GM10248 (cell line): ENCODE data around the gene PRKG1.

Source experiments
- CTCF ChIA-PET: fragments of 300-600 bp; sonication (Branson Sonifier 250); formaldehyde crosslinking; extraction: SDS; loops from one replicate; lab custom pipeline; 2021; ENCODE audit warnings: antibody characterized with exemption; lab: Yijun Ruan, JAX
- POLR2A ChIA-PET: fragments of 350-650 bp; sonication (Branson Sonifier 250); formaldehyde crosslinking; extraction: SDS; loops from one replicate; lab custom pipeline; 2020; ENCODE audit warnings: antibody characterized with exemption; lab: Yijun Ruan, JAX
- DNase-seq: peaks from one replicate; pipeline ENCODE4 v3.0.0; 2012; ENCODE audit errors: extremely low spot score
- TF ChIP-seq, protein P1 (sequence below): IDR thresholded peaks from 2 replicates; pipeline ENCODE4 v1.5.1; 2012; ENCODE audit warnings: mild to moderate bottlenecking, low read depth; ENCODE audit errors: extremely low read depth, missing control alignments, control extremely low read depth

PRKG1 gene

DNA sequence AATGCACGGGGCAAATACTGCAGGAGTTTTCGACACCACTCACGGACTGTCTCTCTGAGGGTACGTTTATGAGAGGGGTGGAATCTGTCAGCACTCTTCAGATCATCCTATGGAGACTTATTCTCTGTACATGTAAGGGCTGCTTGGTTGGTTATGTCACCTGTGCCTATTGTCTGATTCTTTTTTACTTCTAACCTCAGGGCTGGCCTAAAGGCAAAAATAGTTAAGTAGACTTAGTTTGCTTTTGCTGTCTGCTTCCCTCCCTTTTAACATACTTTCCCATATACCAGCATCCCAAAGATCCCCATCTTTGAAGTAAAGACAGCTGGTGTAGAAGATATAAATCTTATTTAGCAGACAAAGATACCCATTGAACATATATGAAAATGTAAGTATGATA, 105.9 kb downstream of the PRKG1 start:
- CTCF ChIA-PET, result interaction anchor here (1.4 kb wide), 1 partner anchor 11 kb away, joined by 4 read pairs; no protein-coding TSS in a partner anchor
- DNase-seq, result no peak
- TF ChIP-seq, protein P1, sequence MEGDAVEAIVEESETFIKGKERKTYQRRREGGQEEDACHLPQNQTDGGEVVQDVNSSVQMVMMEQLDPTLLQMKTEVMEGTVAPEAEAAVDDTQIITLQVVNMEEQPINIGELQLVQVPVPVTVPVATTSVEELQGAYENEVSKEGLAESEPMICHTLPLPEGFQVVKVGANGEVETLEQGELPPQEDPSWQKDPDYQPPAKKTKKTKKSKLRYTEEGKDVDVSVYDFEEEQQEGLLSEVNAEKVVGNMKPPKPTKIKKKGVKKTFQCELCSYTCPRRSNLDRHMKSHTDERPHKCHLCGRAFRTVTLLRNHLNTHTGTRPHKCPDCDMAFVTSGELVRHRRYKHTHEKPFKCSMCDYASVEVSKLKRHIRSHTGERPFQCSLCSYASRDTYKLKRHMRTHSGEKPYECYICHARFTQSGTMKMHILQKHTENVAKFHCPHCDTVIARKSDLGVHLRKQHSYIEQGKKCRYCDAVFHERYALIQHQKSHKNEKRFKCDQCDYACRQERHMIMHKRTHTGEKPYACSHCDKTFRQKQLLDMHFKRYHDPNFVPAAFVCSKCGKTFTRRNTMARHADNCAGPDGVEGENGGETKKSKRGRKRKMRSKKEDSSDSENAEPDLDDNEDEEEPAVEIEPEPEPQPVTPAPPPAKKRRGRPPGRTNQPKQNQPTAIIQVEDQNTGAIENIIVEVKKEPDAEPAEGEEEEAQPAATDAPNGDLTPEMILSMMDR, result no peak
- POLR2A ChIA-PET, result no interaction called here

DNA sequence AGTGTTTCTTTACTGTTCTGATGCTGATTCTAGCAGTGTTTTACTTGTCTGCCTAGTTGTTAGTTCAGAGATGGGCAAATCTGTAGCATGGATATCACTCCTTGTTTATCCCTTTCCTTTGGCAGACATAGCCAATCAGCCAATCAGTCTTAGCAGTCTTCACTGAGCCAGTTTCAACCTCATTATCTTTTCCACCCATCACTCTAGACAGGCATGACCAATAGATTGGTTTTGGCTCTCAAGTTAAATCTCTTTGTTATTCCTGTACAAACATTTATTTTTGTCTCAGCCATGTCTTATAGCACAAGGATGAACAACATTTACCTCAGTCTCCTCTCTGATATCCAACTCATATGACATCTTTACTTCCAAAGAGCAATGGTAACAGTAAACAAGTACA, 109.5 kb downstream of the PRKG1 start:
- ChIA-PET CTCF (interaction anchor here (1.5 kb wide), 1 partner anchor 22 kb away, joined by 3 read pairs; no protein-coding TSS in a partner anchor), POLR2A (no interaction called here)
- TF ChIP-seq, protein P1, result no peak
- DNase-seq, result no peak

DNA sequence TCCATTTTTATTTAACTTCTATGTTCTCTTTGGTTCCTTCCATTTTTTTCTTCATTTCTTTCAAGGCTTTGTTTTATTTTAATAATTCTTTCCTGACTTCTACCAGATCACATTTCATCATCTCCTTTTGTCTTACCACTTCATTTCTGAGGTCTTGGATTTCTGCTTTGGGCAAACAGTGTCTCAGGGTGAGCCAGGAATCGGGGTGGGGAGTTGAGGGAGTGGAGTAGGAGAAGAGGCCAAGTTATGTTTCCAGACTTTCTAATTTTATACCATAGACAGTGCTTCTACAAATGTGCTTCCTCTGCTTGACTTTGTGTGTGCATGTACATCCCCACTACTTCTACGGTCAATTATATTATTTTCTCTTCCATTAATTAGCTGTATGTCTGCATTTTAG, 112.1 kb downstream of the PRKG1 start:
- TF ChIP-seq, protein P1, result no peak
- ChIA-PET CTCF (no interaction called here), POLR2A (no interaction called here)
- no peak for DNase-seq

DNA sequence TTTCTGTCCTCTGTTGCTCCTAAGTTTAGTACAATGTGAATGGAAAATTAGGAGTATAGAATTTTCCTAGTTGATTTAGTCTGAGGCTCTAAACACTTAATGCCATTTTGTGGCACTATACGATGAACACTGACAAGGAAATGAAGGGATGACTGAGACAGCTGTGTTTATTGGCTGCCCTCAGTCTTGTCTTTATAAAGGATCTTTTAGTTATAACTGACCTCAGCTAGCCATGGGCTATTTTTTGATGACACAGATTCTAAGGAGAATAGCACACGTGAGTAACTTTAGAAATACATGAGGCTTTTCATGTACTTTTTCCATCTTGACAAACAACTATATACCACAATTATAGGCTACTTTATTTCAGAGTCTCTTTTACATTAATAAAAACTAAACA, 113.7 kb downstream of the PRKG1 start:
- TF ChIP-seq, protein P1, result no peak
- DNase-seq, result no peak
- ChIA-PET CTCF (interaction anchor here (1.1 kb wide), 1 partner anchor 9 kb away, joined by 3 read pairs; no protein-coding TSS in a partner anchor), POLR2A (no interaction called here)

DNA sequence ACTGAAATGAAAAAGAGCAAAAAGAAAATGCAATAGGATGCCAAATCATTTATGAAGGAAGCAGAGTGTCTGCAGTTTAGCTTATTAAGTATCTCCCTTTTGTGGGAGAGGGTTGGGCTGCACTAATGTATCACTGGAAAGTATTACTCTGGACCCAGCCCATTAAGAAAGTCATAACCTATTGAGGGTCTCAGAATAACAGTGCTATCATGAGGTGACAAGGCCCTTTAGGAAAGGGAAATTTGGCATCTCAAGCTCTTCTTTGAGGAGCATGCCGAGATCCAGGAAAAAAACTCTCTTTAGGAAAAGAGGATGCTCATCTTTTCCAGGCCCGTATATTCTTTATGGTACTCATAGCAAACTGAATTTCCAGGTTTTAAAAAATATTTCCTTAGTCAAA, 114.6 kb downstream of the PRKG1 start:
- CTCF ChIA-PET, result no interaction called here
- TF ChIP-seq, protein P1, result no peak
- POLR2A ChIA-PET, result no interaction called here
- no peak for DNase-seq

DNA sequence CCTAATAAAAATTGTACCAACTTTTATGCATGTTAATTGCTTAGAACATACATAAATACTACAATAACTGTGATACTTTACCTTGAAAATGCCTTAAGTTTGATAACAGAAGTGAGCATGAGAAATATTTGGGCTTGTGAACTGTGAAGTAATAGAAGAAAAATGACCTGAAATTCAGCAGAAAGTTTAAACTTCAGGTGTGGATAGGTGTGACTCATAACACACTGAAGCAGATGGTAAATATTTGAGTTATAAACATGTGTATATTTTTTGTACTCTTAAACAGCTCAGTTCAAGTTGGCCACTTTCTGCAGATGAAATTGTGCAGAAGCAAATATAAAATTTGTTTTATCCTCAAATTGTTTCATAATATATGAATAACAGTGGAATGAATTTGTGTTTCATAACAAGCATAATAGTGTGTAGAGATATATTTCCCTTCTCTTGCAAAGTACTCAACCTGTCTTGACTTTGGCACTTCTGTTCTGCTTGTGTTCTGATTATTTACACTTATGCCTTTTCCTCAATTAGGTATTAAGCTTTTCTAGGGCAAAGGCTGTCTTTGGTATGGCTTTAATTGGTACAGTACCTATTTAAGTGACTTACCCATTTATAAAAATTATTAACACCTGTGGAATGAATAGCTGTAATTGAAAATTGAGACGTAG, 122.4 kb downstream of the PRKG1 start:
- no peak for DNase-seq
- CTCF ChIA-PET, result no interaction called here
- TF ChIP-seq, protein P1, result no peak
- POLR2A ChIA-PET, result no interaction called here
